ENCODE results near the gene GBP2.

GBP2 gene

GRCh38 chr1:89064632-89065031 is 61.3 kb downstream of the GBP2 start:
- DNase-seq, result no peak

GRCh38 chr1:89063094-89063493 is 62.8 kb downstream of the GBP2 start:
- peak; percentile 56 to 83 (median 74) for DNase-seq

- no peak for DNase-seq
Observed at GRCh38 chr1:89060091-89060490, 65.8 kb downstream of the GBP2 start.

All from suppressor macrophage treated with lipopolysaccharide for 1 hour (primary cell).